Peyer's patch (tissue), 4 donors: ENCODE measurements around the gene TMEFF2.

Experiments used
- POLR2A ChIP-seq, 2 donors: fragments of 450-650 bp; IDR thresholded peaks; one replicate each; pipeline ENCODE4 v1.5.1; 2017; ENCODE audit warnings: antibody characterized with exemption in 2 of 2, mild to moderate bottlenecking in 2 of 2, moderate library complexity in 2 of 2
- TF ChIP-seq, protein P1 (sequence below), 6 experiments: fragments of 450-650 bp in 4 of 6; fragments of 200-600 bp in 2 of 6; sonication (generic) in 1 of 6; IDR thresholded peaks; one replicate each; pipeline ENCODE4 v1.5.1; 2017 to 2019; ENCODE audit warnings: antibody characterized with exemption in 6 of 6, mild to moderate bottlenecking in 3 of 6, moderate library complexity in 1 of 6

DNA sequence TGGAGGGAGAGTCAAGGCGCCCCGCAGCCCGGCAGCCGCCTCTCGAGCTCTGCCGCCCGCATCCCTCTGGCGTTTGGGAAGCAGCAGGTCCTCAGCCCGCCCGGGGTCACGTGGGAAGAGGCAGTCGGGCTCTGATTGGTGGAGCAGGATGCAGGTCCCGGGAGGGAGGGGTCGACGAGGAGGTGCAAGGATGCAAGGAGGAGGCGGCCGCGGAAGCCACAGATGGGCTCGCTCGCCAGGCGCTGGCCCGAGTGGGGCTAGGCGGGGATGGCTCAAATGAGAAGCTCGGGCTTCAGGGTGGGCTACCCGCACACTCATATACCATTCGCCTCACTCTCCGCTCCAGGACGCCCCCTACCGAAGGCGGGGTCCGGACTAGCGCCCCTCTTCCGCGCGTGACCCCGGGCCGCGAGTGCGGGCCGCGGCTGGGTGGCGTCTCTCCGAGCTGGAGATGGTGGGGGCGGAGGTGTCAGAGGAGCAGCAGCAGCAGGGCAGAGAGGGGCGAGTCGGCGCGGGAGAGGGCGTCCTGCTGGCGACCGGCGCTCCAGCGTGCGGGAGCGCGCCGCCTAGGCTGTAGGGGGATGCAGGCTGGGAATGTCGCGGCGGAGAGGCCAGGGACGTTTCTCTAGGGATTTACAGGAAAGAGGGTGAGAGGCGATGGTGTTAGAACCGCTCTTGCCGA, at the start of gene TMEFF2:
- TF ChIP-seq, protein P1, sequence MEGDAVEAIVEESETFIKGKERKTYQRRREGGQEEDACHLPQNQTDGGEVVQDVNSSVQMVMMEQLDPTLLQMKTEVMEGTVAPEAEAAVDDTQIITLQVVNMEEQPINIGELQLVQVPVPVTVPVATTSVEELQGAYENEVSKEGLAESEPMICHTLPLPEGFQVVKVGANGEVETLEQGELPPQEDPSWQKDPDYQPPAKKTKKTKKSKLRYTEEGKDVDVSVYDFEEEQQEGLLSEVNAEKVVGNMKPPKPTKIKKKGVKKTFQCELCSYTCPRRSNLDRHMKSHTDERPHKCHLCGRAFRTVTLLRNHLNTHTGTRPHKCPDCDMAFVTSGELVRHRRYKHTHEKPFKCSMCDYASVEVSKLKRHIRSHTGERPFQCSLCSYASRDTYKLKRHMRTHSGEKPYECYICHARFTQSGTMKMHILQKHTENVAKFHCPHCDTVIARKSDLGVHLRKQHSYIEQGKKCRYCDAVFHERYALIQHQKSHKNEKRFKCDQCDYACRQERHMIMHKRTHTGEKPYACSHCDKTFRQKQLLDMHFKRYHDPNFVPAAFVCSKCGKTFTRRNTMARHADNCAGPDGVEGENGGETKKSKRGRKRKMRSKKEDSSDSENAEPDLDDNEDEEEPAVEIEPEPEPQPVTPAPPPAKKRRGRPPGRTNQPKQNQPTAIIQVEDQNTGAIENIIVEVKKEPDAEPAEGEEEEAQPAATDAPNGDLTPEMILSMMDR (IDR thresholded peaks at IDR 0.05) = no peak
- TF ChIP-seq POLR2A (IDR thresholded peaks at IDR 0.05) = no peak
